GM12892 (cell line): Measurements from ENCODE around the gene CORO2A.

ENCODE experiments used
- DNase-seq: peaks from one replicate; pipeline ENCODE4 v3.0.0; 2011; ENCODE audit not compliant: insufficient read length
- FAIRE-seq: peaks from 2 replicates; lab custom pipeline; 2011; peaks lifted over from hg19 to GRCh38; lab: Jason Lieb, UNC
- POLR2A ChIP-seq: IDR thresholded peaks from 2 replicates; pipeline ENCODE4 v1.6.1; 2011; ENCODE audit warnings: low read depth, low read length, control low read depth
- POLR2AphosphoS5 ChIP-seq: IDR thresholded peaks from 2 replicates; pipeline ENCODE4 v1.6.1; 2011; ENCODE audit warnings: low read depth, low read length, control low read depth
- TAF1 ChIP-seq: IDR thresholded peaks from 2 replicates; pipeline ENCODE4 v1.6.1; 2011; ENCODE audit warnings: low read depth, mild to moderate bottlenecking, control low read depth, low read length, borderline replicate concordance

Gene CORO2A

GRCh38 chr9:98230304-98230703 is 37.9 kb upstream of the CORO2A start:
- FAIRE-seq = no peak
- no peak for DNase-seq
- TF ChIP-seq TAF1 (no peak), POLR2A (no peak), POLR2AphosphoS5 (no peak)

- TF ChIP-seq POLR2AphosphoS5 = no peak
- TF ChIP-seq POLR2A = no peak
- TF ChIP-seq TAF1 = no peak
- DNase-seq (no peak), FAIRE-seq (no peak)
Observed at GRCh38 chr9:98229620-98230019, 37.2 kb upstream of the CORO2A start.

GRCh38 chr9:98229090-98229395 is 36.6 kb upstream of the CORO2A start:
- no peak for FAIRE-seq
- DNase-seq = no peak
- TF ChIP-seq TAF1 = no peak
- TF ChIP-seq POLR2AphosphoS5 = no peak
- TF ChIP-seq POLR2A = no peak

GRCh38 chr9:98228392-98229089 is 36.1 kb upstream of the CORO2A start:
- TF ChIP-seq TAF1 (no peak), POLR2AphosphoS5 (no peak), POLR2A (no peak)
- DNase-seq = no peak
- no peak for FAIRE-seq

- no peak for FAIRE-seq
- TF ChIP-seq TAF1 = no peak
- TF ChIP-seq POLR2AphosphoS5 = no peak
- no peak for TF ChIP-seq POLR2A
Observed at GRCh38 chr9:98227883-98228282, 35.4 kb upstream of the CORO2A start.

GRCh38 chr9:98226957-98227356 is 34.5 kb upstream of the CORO2A start:
- DNase-seq (no peak), FAIRE-seq (no peak)

More at GRCh38 chr9:98227883-98228282, 35.4 kb upstream of the CORO2A start:
- no peak for DNase-seq

GRCh38 chr9:98226516-98226915 is 34.1 kb upstream of the CORO2A start:
- TF ChIP-seq POLR2A (no peak), TAF1 (no peak), POLR2AphosphoS5 (no peak)
- no peak for FAIRE-seq
- DNase-seq = no peak

More at GRCh38 chr9:98226957-98227356, 34.5 kb upstream of the CORO2A start:
- TF ChIP-seq POLR2A (no peak), TAF1 (no peak), POLR2AphosphoS5 (no peak)

GRCh38 chr9:98225015-98225442 is 32.6 kb upstream of the CORO2A start:
- TF ChIP-seq TAF1 (no peak), POLR2A (no peak), POLR2AphosphoS5 (no peak)
- FAIRE-seq (no peak), DNase-seq (no peak)

GRCh38 chr9:98222885-98223691 is 30.7 kb upstream of the CORO2A start:
- TF ChIP-seq POLR2A (no peak), TAF1 (no peak), POLR2AphosphoS5 (no peak)
- FAIRE-seq = no peak
- no peak for DNase-seq

GRCh38 chr9:98220911-98221310 is 28.5 kb upstream of the CORO2A start:
- no peak for TF ChIP-seq TAF1
- no peak for TF ChIP-seq POLR2A
- TF ChIP-seq POLR2AphosphoS5 = no peak
- FAIRE-seq = no peak
- DNase-seq = no peak

- DNase-seq = no peak
- FAIRE-seq = no peak
- TF ChIP-seq TAF1 (no peak), POLR2AphosphoS5 (no peak), POLR2A (no peak)
Observed at GRCh38 chr9:98219794-98220370, 27.4 kb upstream of the CORO2A start.

- FAIRE-seq (no peak), DNase-seq (no peak)
- TF ChIP-seq POLR2A = no peak
- no peak for TF ChIP-seq POLR2AphosphoS5
- TF ChIP-seq TAF1 = no peak
Observed at GRCh38 chr9:98219364-98219716, 26.9 kb upstream of the CORO2A start.
